NCI-H2196 treated with DMSO at 0.1 percent for 48 hours (cell line): ENCODE results near the gene GPR141.

Source experiments
- DNase-seq: peaks from one replicate; lab custom pipeline; 2025; ENCODE audit not compliant: unreplicated experiment; lab: John Stamatoyannopoulos, UW

GPR141 gene

DNA sequence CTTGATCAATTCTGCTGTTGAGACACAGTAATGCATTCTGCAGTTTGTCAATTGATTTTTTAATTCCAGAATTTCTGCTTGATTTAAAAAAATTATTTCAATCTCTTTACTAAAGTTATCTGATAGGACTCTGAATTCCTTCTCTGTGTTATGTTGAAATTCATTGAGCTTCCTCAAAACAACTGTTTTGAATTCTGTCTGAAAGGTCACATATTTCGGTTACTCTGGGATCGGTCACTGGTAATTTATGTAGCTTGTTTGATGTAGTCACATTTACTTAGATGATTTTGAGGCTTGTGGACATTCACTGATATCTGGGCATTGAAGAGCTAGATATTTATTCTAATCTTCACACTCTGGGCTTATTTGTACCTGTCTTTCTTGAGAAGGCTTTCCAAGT lies 97.6 kb downstream of the GPR141 start:
- DNase-seq = no peak

DNA sequence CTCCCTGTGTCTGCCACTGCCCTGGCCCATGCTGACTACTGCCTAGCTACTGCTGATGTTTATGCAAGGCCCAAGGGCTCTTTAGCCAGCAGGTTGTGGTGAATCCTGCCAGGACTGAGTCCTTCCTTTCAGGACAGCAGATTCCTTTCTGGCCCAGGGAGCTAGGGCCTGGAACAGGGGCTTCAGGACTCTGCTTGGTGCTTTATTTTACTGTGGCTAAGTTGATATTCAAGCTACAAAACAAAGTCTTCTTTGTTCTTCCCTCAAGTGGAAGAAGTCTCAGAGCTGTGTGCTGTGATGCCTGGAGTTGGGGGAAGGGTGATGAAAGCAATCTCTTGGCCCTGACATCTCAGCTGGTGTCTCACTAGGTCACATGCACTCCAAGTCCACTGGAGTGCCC lies 98.6 kb downstream of the GPR141 start:
- no peak for DNase-seq

DNA sequence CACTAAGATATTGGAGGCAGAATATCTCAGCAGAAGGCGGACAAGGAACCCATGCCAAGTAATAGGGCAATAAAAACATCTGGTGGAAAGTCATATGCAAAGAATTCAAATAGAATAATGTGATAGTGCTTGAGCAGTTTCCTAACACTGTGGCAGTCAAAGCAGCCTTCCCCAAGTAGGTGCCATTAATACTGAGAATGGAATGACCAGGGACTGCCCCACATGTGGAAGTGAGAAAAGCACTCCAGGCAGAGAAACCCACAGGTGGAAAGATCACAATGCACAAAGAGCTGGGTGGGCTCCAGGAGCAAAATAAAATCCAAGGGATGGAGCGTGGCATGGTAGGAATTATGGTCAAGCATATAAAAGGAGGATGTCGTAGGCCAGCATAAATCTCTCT lies 100.4 kb downstream of the GPR141 start:
- DNase-seq = no peak

DNA sequence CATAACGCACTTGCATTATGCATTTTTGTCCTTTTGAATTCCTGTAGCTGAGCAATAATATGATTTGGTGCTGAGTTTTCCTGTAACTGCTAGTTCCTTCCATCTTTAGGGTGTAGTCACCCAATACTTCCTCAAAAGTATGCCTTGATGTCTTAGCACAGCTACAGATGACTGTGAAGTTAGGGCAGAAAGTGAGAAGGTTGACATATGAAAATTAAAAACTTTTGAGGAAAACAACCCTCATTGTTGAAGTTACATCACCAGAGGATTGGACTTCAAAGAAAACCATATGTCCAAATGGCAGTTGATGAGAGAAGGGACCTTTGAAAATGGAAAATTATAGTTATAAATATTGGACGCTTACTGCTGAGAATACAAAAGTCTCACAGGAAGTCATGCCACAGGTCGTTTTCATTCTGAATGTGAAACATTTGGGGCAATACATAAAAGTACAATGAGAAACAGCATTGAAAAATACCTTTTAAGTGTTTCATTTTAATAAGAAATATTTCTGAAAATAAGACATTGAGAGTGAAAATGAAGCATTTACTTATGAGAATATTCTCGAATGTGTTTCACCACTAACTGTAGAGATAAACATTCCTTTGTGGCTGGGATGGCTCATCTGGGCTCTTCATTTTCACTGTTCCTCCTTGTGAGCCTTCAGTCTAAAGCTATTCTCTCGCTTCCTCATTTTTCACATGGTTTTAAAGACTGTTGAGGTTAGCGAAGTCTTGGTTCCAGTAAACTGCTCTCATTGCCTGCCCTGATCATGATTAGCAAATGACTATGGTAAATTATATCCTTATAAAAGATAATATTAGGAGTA lies 103.4 kb downstream of the GPR141 start:
- DNase-seq = no peak
